ENCODE data around the gene RNF227.
"Not testable (repeated sequence)": the region's sequence is repeated elsewhere in the genome, so short reads cannot be mapped to it uniquely, and the experiment has no call there.

Gene RNF227

DNA sequence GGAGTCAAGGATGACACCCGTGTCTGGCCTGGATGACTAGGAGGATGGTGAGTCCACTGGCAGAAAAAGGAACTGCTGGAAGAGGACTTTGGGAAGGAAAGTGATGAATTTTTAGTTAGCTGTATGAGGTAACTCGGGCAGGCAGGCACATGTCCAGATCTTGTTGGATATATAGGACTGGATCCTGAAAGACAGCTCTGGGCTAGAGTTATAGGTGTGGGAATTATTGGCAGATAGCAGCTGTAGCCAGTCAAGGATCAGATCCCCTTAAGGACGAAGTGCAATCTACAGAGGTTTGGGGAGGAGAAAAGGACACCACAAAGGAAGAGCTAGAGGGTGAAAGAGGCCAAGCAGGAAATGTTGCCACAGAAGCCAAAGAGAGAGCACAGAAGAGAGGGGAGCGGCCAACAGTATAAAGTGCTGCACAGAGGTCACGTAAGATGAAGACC, 48.2 kb downstream of the RNF227 start:
- no peak overlapping the region for H3K4me3 ChIP-seq (ENCODE audit: low read depth, low read length)
- DNase-seq (ENCODE audit: low read depth, low spot score): no peak
- TF ChIP-seq, protein P1, sequence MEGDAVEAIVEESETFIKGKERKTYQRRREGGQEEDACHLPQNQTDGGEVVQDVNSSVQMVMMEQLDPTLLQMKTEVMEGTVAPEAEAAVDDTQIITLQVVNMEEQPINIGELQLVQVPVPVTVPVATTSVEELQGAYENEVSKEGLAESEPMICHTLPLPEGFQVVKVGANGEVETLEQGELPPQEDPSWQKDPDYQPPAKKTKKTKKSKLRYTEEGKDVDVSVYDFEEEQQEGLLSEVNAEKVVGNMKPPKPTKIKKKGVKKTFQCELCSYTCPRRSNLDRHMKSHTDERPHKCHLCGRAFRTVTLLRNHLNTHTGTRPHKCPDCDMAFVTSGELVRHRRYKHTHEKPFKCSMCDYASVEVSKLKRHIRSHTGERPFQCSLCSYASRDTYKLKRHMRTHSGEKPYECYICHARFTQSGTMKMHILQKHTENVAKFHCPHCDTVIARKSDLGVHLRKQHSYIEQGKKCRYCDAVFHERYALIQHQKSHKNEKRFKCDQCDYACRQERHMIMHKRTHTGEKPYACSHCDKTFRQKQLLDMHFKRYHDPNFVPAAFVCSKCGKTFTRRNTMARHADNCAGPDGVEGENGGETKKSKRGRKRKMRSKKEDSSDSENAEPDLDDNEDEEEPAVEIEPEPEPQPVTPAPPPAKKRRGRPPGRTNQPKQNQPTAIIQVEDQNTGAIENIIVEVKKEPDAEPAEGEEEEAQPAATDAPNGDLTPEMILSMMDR (IDR thresholded peaks at IDR 0.05; ENCODE audit: low read depth, low read length): no peak
- in situ Hi-C loops (cut with HindIII; ENCODE audit: low sequenced_read_pairs): no loop called here

DNA sequence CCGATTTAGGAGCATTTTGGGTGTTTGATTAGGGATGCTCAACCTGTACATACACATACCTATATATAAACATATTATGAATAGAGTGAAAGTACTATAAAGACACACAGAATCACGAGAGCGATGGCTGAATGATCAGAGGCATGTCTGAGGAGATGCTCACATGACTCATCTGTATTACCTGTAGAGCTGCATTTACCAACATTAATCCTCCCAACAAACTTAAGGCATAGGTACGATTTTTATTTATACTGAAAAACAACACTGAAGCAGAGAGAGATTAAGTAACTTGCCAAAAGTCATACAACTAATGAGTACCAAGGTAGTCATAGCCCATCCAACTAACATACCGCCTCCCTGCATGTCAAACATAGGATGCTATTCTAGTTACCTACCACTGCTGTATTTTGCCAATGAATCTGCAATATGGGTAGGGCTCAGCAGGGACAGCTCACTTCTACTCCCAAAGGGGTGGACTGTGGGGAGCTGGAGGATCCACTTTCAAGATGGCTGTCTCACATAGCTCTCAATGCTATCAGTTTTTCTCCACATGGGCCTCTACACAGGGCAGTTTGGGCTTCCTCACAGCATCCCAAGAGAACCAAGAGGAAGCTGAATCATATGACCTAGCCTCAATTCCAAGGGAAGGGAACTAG, 51.0 kb downstream of the RNF227 start:
- TF ChIP-seq, protein P1 (IDR thresholded peaks at IDR 0.05; ENCODE audit: low read depth, low read length): no peak
- in situ Hi-C loops (cut with HindIII; ENCODE audit: low sequenced_read_pairs): no loop called here
- H3K4me3 ChIP-seq (ENCODE audit: low read depth, low read length): no peak overlapping the region
- no peak for DNase-seq (ENCODE audit: low read depth, low spot score)

DNA sequence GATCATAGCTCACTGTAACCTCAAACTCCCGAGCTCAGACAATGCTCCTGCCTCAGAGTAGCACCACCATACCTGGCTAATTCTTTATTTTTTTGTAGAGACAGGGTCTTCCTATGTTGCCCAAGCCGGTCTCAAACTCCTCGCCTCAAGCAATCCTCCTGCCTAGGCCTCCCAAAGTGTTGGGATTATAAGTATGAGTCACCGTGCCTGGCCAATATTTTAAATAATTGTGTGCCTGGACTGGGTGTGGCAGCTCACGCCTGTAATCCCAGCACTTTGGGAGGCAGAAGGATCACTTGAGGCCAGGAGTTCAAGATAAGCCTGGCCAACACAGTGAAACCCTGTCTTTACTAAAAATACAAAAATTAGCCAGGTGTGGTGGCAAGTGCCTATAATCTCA, 51.7 kb downstream of the RNF227 start:
- H3K4me3 ChIP-seq (ENCODE audit: low read depth, low read length); in situ Hi-C loops (cut with HindIII; ENCODE audit: low sequenced_read_pairs); DNase-seq (ENCODE audit: low read depth, low spot score): not testable (repeated sequence)
